Mammary epithelial cell (primary cell): ENCODE data around the gene IL4R.

Source experiments
- EZH2 ChIP-seq: IDR thresholded peaks from 2 replicates; pipeline ENCODE4 v1.6.1; 2012; ENCODE audit warnings: low read length, inconsistent platforms, borderline replicate concordance
- TF ChIP-seq, protein P1 (sequence below), 2 donors: IDR thresholded peaks in 1 of 2; conservative IDR thresholded peaks in 1 of 2; 2 replicates each; pipeline ENCODE4 v1.5.1; 2011 to 2012; ENCODE audit warnings: inconsistent platforms in 2 of 2, low read length in 2 of 2, mild to moderate bottlenecking in 2 of 2, control low read depth in 1 of 2, low read depth in 1 of 2; ENCODE audit not compliant: insufficient read depth in 1 of 2; ENCODE audit errors: extremely low read depth in 1 of 2

DNA sequence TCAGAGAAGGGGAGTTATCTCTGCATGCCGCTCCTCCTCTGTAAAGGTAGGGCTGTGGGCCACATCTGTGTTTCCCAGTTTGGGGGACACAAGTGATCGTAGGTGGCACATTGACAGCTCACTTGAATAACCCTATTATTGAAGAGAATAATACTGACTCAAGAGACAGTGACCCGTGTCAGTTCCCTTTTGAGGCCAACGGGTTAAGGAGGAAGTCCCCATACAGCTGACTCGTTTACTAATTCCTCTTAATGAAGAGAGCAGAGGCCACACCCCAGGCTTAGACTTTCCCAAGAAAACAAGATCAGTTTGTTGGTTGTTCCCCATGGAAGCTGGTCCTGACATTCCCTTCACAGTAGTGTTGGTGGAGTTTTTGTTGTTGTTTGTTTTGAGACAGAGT lies 33.0 kb downstream of the IL4R start:
- TF ChIP-seq, protein P1, sequence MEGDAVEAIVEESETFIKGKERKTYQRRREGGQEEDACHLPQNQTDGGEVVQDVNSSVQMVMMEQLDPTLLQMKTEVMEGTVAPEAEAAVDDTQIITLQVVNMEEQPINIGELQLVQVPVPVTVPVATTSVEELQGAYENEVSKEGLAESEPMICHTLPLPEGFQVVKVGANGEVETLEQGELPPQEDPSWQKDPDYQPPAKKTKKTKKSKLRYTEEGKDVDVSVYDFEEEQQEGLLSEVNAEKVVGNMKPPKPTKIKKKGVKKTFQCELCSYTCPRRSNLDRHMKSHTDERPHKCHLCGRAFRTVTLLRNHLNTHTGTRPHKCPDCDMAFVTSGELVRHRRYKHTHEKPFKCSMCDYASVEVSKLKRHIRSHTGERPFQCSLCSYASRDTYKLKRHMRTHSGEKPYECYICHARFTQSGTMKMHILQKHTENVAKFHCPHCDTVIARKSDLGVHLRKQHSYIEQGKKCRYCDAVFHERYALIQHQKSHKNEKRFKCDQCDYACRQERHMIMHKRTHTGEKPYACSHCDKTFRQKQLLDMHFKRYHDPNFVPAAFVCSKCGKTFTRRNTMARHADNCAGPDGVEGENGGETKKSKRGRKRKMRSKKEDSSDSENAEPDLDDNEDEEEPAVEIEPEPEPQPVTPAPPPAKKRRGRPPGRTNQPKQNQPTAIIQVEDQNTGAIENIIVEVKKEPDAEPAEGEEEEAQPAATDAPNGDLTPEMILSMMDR (conservative IDR thresholded peaks at IDR 0.05 in 1 of 2, IDR thresholded peaks at IDR 0.05 in 1 of 2; ENCODE audit: extremely low read depth in 1 of 2, insufficient read depth in 1 of 2, low read depth in 1 of 2, low read length in 2 of 2) = no peak
- no peak for TF ChIP-seq EZH2
